HG02852 (cell line): ENCODE measurements around the gene FBXW11.

ENCODE experiments used
- ATAC-seq: cut with Tn5 transposase; IDR thresholded peaks from one replicate; pipeline ENCODE4 v1.9.1; 2021; ENCODE audit warnings: mild to moderate bottlenecking, moderate library complexity; ENCODE audit not compliant: unreplicated experiment

The FBXW11 gene

DNA sequence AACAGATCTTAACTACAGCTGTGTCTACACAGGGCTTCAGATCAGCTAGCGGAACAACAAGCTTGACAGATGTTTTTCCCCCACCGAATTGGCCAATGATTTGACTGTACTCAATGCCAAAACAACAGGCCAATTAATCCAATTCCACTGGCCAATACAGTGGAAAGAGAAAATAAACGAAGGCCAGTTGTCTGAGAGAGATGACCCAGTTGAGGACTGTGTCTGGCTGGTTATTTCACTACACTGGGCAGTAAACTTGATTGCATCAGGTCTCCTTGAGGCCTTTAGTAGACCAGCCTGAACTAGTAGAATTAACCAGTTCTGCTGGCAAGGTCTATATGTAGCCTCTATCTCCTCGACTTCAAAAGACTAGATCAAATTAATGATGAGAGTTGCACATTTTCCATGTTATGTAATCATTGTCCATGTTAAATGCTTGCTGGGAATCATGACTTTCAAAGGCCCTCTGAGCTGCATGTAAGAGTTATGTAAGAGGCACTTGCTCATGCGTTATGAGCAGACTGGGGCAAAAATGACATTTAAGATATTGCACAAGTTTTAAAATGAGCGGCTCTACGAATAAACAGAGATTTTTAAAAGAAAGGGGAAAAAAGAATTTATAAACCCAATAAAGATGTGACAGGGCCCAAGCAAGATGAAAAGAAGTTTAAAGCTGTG is 192.5 kb downstream of the FBXW11 start:
- ATAC-seq: no peak

GRCh38 chr5:171813270-171813669 is 193.2 kb downstream of the FBXW11 start:
- ATAC-seq: no peak
